Measurements from ENCODE around the gene BACE2. TPM values are rescaled to one million over a fixed set of nuclear protein-coding genes. Genes with fewer than 3 reads are reported as not detected.

BACE2 gene
- total RNA-seq, 1 donor from 2014 or later, result 2.2 TPM

- Mint-ChIP-seq H3K27me3 (ENCODE audit: low read depth) (peaks cover 7% of the 10 kb centered on the region), H3K4me3 (ENCODE audit: low read depth) (no peak overlapping the region), H3K4me1 (ENCODE audit: low read depth) (peaks cover 2% of the 10 kb centered on the region), H3K9me3 (no peaks in the 10 kb centered on the region), H3K36me3 (ENCODE audit: low read depth) (no peaks in the 10 kb centered on the region), H3K27ac (no peak overlapping the region)
- no peak for DNase-seq (ENCODE audit: low spot score)
- intact Hi-C loops (cut with micrococcal nuclease), result no loop called here
These were observed 48.0 kb downstream of the BACE2 start for GRCh38 chr21:41215856-41216408.

DNA sequence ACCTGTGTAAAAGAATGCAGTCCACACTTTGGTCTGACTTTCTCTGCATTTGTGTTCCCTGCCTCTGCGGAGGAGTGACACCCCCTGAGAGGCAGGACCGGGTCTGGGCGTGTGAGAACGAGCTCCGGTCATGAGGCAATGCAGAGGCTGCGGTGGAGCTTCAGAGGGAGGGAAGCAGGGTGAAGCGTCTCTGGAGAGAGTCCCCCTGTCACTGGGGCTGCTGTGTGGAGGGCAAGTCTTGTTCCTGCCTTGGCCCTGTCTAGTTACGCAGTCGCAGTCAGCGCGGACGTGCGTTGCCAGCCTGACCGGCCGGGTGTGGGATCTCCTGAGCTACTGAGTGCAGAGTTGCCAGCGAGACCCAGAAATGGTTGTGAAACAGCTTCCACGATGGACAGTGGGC lies 48.5 kb downstream of the BACE2 start:
- DNase-seq (ENCODE audit: low spot score), result no peak
- Mint-ChIP-seq H3K4me3 (ENCODE audit: low read depth) (no peak overlapping the region), H3K27ac (no peak overlapping the region), H3K4me1 (ENCODE audit: low read depth) (peaks cover 2% of the 10 kb centered on the region), H3K27me3 (ENCODE audit: low read depth) (peaks cover 7% of the 10 kb centered on the region), H3K9me3 (no peaks in the 10 kb centered on the region), H3K36me3 (ENCODE audit: low read depth) (no peaks in the 10 kb centered on the region)
- intact Hi-C loops (cut with micrococcal nuclease), result no loop called here

DNA sequence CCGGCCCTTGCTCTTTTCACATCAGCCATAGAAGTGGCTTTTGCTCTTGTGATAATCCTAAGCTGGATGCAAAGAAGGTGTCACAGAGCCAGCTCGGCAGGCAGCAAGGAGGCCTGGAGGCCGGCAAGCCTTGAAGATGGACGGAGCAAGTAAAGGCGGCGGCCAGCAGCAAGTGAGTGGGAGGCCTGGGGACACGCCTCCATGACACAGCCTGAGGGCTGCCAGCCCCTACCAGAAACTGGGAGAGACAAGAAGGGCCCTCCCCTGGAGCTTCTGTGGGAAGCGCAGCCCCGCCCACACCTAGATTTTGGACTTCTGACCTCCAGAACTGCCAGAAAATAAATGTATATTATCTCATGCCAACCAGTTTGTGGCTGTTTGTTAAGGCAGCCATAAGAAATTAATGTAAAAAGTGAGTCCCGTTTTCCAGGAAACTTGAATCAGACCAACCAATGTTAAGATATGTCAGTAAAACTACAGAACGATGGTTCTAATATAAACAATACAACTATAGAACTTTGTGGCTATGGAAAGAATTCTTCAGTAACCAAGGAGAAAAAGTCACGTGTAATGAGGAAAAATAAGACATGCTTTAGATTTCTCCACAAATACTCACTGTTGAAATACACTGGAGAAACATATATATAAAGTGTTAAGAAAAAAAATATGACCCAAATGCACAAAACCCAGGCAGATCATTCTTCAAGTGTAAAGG lies 49.9 kb downstream of the BACE2 start:
- H3K27me3 Mint-ChIP-seq (ENCODE audit: low read depth), result peaks cover 7% of the 10 kb centered on the region
- no peaks in the 10 kb centered on the region for H3K36me3 Mint-ChIP-seq (ENCODE audit: low read depth)
- DNase-seq (ENCODE audit: low spot score), result no peak
- intact Hi-C loops (cut with micrococcal nuclease), result no loop called here
- H3K4me3 Mint-ChIP-seq (ENCODE audit: low read depth), result no peak overlapping the region
- H3K9me3 Mint-ChIP-seq, result no peaks in the 10 kb centered on the region
- H3K4me1 Mint-ChIP-seq (ENCODE audit: low read depth), result peaks cover 2% of the 10 kb centered on the region
- H3K27ac Mint-ChIP-seq, result no peak overlapping the region

GRCh38 chr21:41219498-41220207 lies 51.7 kb downstream of the BACE2 start:
- no peaks in the 10 kb centered on the region for H3K36me3 Mint-ChIP-seq (ENCODE audit: low read depth)
- no peak overlapping the region for H3K27ac Mint-ChIP-seq
- H3K4me1 Mint-ChIP-seq (ENCODE audit: low read depth), result peaks cover 2% of the 10 kb centered on the region
- H3K9me3 Mint-ChIP-seq, result no peaks in the 10 kb centered on the region
- no peak overlapping the region for H3K4me3 Mint-ChIP-seq (ENCODE audit: low read depth)
- DNase-seq (ENCODE audit: low spot score), result no peak
- peaks cover 7% of the 10 kb centered on the region for H3K27me3 Mint-ChIP-seq (ENCODE audit: low read depth)
- intact Hi-C loops (cut with micrococcal nuclease), result no loop called here

DNA sequence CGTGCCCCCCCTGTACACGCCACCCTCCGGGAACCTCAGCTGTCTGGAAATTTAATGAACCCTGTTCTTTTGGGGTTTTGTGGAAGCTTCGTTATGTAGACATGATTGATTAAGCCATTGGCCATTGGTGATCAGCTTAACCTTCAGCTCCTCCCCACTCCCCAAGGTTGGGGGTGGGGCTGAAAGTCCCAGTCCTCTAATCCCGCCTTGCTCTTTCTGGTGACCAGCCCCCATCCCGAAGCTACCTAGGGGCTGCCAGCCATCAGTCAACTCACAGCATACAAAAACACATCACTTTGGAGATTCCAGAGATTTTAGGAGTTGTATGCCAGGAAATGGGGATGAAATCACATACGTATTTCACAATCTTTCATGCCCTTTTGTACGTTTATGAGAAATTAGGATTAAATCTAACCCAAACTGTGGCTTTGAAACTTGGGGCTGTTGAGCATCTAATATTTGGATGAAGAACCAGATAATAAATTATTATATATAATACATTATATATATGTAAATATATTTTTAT lies 52.3 kb downstream of the BACE2 start:
- DNase-seq (ENCODE audit: low spot score), result no peak
- H3K4me1 Mint-ChIP-seq (ENCODE audit: low read depth), result peaks cover 2% of the 10 kb centered on the region
- no peaks in the 10 kb centered on the region for H3K36me3 Mint-ChIP-seq (ENCODE audit: low read depth)
- no peak overlapping the region for H3K27ac Mint-ChIP-seq
- intact Hi-C loops (cut with micrococcal nuclease), result no loop called here
- H3K4me3 Mint-ChIP-seq (ENCODE audit: low read depth), result no peak overlapping the region
- no peaks in the 10 kb centered on the region for H3K9me3 Mint-ChIP-seq
- H3K27me3 Mint-ChIP-seq (ENCODE audit: low read depth), result peaks cover 7% of the 10 kb centered on the region

GRCh38 chr21:41222247-41223068 lies 54.5 kb downstream of the BACE2 start:
- Mint-ChIP-seq H3K4me1 (ENCODE audit: low read depth) (no peaks in the 10 kb centered on the region), H3K4me3 (ENCODE audit: low read depth) (no peak overlapping the region), H3K27ac (no peak overlapping the region), H3K36me3 (ENCODE audit: low read depth) (no peaks in the 10 kb centered on the region), H3K27me3 (ENCODE audit: low read depth) (no peaks in the 10 kb centered on the region), H3K9me3 (no peaks in the 10 kb centered on the region)
- intact Hi-C loops (cut with micrococcal nuclease), result no loop called here
- DNase-seq (ENCODE audit: low spot score), result no peak

DNA sequence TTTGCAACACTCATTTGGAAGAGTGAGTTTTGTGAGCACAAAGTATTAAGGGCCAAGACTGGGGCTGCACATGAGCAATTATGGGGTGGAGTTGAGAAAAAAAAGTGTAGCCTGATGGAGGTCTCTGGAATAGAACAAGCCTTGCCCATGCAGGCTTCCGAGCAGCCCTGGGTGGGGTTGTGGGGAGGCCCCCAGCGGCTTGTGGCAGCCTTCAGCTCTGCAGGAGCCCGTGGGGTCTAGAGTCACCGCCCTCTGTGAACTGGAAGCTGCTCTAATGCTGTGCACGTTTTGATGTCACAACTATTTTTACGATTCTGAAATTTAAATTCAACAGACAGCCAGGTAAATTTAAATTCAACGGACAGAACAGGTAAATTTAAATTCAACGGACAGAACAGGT lies 58.9 kb downstream of the BACE2 start:
- intact Hi-C loops (cut with micrococcal nuclease), result no loop called here
- Mint-ChIP-seq H3K27ac (no peak overlapping the region), H3K9me3 (no peaks in the 10 kb centered on the region), H3K27me3 (ENCODE audit: low read depth) (no peaks in the 10 kb centered on the region), H3K4me3 (ENCODE audit: low read depth) (no peak overlapping the region), H3K36me3 (ENCODE audit: low read depth) (no peaks in the 10 kb centered on the region), H3K4me1 (ENCODE audit: low read depth) (no peaks in the 10 kb centered on the region)
- no peak for DNase-seq (ENCODE audit: low spot score)

DNA sequence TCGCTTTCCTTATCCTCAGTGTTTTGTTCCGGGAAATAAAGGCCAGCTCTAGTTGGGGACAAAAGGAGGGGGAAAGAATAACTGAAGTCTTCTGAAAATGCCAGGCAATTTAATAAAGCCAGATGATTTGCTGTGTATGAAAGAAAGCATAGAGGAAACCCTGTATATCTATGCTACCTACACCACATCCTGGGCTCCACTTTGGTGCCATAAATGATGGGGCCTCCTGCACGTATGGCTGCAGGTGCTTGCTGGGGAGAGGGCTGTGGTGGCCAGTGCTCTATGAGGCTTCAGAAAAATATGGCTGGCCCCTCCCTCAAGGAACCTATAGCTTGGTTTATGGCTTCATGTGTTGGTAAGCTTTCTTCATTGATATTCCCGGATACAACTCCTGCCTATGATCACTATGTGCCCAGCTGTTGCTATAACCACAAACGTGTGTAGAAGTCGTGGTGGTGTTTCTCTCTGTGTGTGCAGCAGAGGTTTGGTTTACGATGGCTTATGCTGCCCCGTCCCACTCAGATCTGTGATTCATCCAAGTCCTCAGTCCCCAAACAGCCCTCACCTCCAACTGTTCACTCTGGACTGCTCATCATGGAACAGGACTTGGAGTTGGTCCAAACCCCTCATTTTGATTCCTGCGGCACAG lies 59.5 kb downstream of the BACE2 start:
- no peak for DNase-seq (ENCODE audit: low spot score)
- no peaks in the 10 kb centered on the region for H3K27me3 Mint-ChIP-seq (ENCODE audit: low read depth)
- no peaks in the 10 kb centered on the region for H3K9me3 Mint-ChIP-seq
- no peak overlapping the region for H3K27ac Mint-ChIP-seq
- intact Hi-C loops (cut with micrococcal nuclease), result no loop called here
- no peak overlapping the region for H3K4me3 Mint-ChIP-seq (ENCODE audit: low read depth)
- no peaks in the 10 kb centered on the region for H3K36me3 Mint-ChIP-seq (ENCODE audit: low read depth)
- H3K4me1 Mint-ChIP-seq (ENCODE audit: low read depth), result no peaks in the 10 kb centered on the region

DNA sequence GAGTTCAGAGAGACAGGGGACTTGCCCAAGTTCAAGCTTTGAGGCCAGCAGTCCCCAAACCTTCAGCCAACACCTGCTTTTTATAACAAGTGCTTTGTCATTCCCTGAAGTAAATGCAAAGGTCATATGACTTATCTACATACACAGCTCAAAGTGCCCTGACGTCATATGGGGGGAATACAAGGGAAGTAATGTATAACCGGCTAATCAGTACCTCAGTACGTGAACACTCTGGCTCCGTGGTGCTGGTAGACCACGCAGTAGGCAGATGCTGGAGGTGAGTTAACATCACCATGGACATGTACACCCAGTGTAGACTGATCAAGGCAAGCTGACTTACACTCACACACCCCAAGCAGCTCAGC lies 60.0 kb downstream of the BACE2 start:
- no peaks in the 10 kb centered on the region for H3K9me3 Mint-ChIP-seq
- H3K4me3 Mint-ChIP-seq (ENCODE audit: low read depth), result no peak overlapping the region
- DNase-seq (ENCODE audit: low spot score), result no peak
- no peak overlapping the region for H3K27ac Mint-ChIP-seq
- no peaks in the 10 kb centered on the region for H3K36me3 Mint-ChIP-seq (ENCODE audit: low read depth)
- no peaks in the 10 kb centered on the region for H3K27me3 Mint-ChIP-seq (ENCODE audit: low read depth)
- intact Hi-C loops (cut with micrococcal nuclease), result no loop called here
- H3K4me1 Mint-ChIP-seq (ENCODE audit: low read depth), result no peaks in the 10 kb centered on the region

- Mint-ChIP-seq H3K27me3 (ENCODE audit: low read depth) (no peaks in the 10 kb centered on the region), H3K36me3 (ENCODE audit: low read depth) (no peaks in the 10 kb centered on the region), H3K4me3 (ENCODE audit: low read depth) (no peak overlapping the region), H3K9me3 (no peaks in the 10 kb centered on the region), H3K4me1 (ENCODE audit: low read depth) (no peaks in the 10 kb centered on the region), H3K27ac (no peak overlapping the region)
- no peak for DNase-seq (ENCODE audit: low spot score)
- intact Hi-C loops (cut with micrococcal nuclease), result no loop called here
These were observed 60.5 kb downstream of the BACE2 start for GRCh38 chr21:41228492-41228891.

- no peak overlapping the region for H3K27ac Mint-ChIP-seq
- H3K4me1 Mint-ChIP-seq (ENCODE audit: low read depth), result no peaks in the 10 kb centered on the region
- intact Hi-C loops (cut with micrococcal nuclease), result no loop called here
- no peaks in the 10 kb centered on the region for H3K27me3 Mint-ChIP-seq (ENCODE audit: low read depth)
- no peak overlapping the region for H3K4me3 Mint-ChIP-seq (ENCODE audit: low read depth)
- no peaks in the 10 kb centered on the region for H3K36me3 Mint-ChIP-seq (ENCODE audit: low read depth)
- no peak for DNase-seq (ENCODE audit: low spot score)
- H3K9me3 Mint-ChIP-seq, result no peaks in the 10 kb centered on the region
These were observed 61.0 kb downstream of the BACE2 start for GRCh38 chr21:41228958-41229357.

- no peaks in the 10 kb centered on the region for H3K4me1 Mint-ChIP-seq (ENCODE audit: low read depth)
- H3K27ac Mint-ChIP-seq, result no peak overlapping the region
- no peaks in the 10 kb centered on the region for H3K27me3 Mint-ChIP-seq (ENCODE audit: low read depth)
- no peaks in the 10 kb centered on the region for H3K9me3 Mint-ChIP-seq
- no peaks in the 10 kb centered on the region for H3K36me3 Mint-ChIP-seq (ENCODE audit: low read depth)
- no peak for DNase-seq (ENCODE audit: low spot score)
- H3K4me3 Mint-ChIP-seq (ENCODE audit: low read depth), result no peak overlapping the region
- intact Hi-C loops (cut with micrococcal nuclease), result no loop called here
These were observed 61.7 kb downstream of the BACE2 start for GRCh38 chr21:41229509-41230248.

Data from activated T-helper 2 cell treated with anti-CD3 and anti-CD28 coated beads, Interferon-gamma antibody, Interleukin-2, Interleukin-4, amounts not matched to agents 10 μg/mL and 5 μg/mL and 100 μg/mL, durations not matched to agents 14 hours and 24 hours and 36 hours (primary cell).